Hematopoietic multipotent progenitor cell treated with erythropoietin and hydrocortisone succinate and interleukin-3 and kit ligand, for 17 days (in vitro differentiated cells): ENCODE measurements around the gene CFAP74.
"Not testable (repeated sequence)": the region's sequence is repeated elsewhere in the genome, so short reads cannot be mapped to it uniquely, and the experiment has no call there.

Source experiments
- DNase-seq: peaks from one replicate; pipeline ENCODE4 v3.0.0-alpha.2; 2015; ENCODE audit warnings: low spot score

The CFAP74 gene

GRCh38 chr1:1954831-1955441 lies 48.6 kb downstream of the CFAP74 start:
- DNase-seq, result no peak

GRCh38 chr1:1954015-1954414 lies 49.6 kb downstream of the CFAP74 start:
- no peak for DNase-seq

GRCh38 chr1:1950940-1951339 lies 52.6 kb downstream of the CFAP74 start:
- no peak for DNase-seq

GRCh38 chr1:1948783-1949182 lies 54.8 kb downstream of the CFAP74 start:
- DNase-seq, result no peak

GRCh38 chr1:1947493-1947892 lies 56.1 kb downstream of the CFAP74 start:
- no peak for DNase-seq

- no peak for DNase-seq
Observed at GRCh38 chr1:1946540-1946939, 57.0 kb downstream of the CFAP74 start.

GRCh38 chr1:1945782-1946393 lies 57.7 kb downstream of the CFAP74 start:
- no peak for DNase-seq

- DNase-seq, result no peak
Observed at GRCh38 chr1:1943834-1944570, 59.6 kb downstream of the CFAP74 start.

GRCh38 chr1:1942753-1943656 lies 60.6 kb downstream of the CFAP74 start:
- DNase-seq, result no peak

GRCh38 chr1:1941868-1942752 lies 61.5 kb downstream of the CFAP74 start:
- no peak for DNase-seq

- no peak for DNase-seq
Observed at GRCh38 chr1:1941211-1941841, 62.3 kb downstream of the CFAP74 start.

GRCh38 chr1:1940123-1940425 lies 63.5 kb downstream of the CFAP74 start:
- DNase-seq, result no peak

GRCh38 chr1:1939296-1940122 lies 64.1 kb downstream of the CFAP74 start:
- no peak for DNase-seq

GRCh38 chr1:1938613-1939295 lies 64.8 kb downstream of the CFAP74 start:
- no peak for DNase-seq

- DNase-seq, result no peak
Observed at GRCh38 chr1:1938276-1938573, 65.4 kb downstream of the CFAP74 start.

- DNase-seq, result no peak
Observed at GRCh38 chr1:1937549-1938275, 65.9 kb downstream of the CFAP74 start.

GRCh38 chr1:1937061-1937460 lies 66.5 kb downstream of the CFAP74 start:
- DNase-seq, result no peak

GRCh38 chr1:1934848-1935247 lies 68.7 kb downstream of the CFAP74 start:
- DNase-seq, result not testable (repeated sequence)
